Transverse colon (tissue), 3 donors: Measurements from ENCODE around the gene INPP1.

Source experiments
- EP300 ChIP-seq: sonication (generic); formaldehyde crosslinking; IDR thresholded peaks from one replicate; pipeline ENCODE4 v1.6.1; 2017; ENCODE audit warnings: antibody characterized with exemption, low read depth
- TF ChIP-seq, protein P1 (sequence below), 5 experiments: fragments of 200-600 bp in 3 of 5; fragments of 450-650 bp in 2 of 5; sonication (generic) in 3 of 5; IDR thresholded peaks; 1 replicate in 2 of 5; 2 replicates in 3 of 5; pipeline ENCODE4 v1.5.1; 2016 to 2017; ENCODE audit warnings: antibody characterized with exemption in 5 of 5, inconsistent platforms in 3 of 5, mild to moderate bottlenecking in 2 of 5, moderate library complexity in 1 of 5

DNA sequence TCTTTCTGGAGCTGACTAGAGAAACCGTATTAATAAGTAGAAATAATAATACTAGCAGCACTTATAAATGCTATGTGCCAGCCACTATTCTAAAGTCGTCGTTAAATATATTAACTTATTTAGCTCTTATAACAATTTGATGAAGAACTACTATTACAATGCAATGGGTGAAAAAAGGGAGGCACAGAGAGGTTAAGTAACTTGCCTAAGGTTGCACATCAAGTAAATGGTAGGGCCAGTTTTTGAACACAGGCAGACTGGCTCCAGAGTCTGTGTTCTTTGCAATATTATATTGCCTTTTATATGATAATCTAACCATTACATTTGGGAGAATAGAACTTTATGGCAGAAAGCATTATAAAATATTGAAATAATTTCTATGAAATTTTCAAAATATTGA, 17.6 kb downstream of the INPP1 start:
- TF ChIP-seq, protein P1, sequence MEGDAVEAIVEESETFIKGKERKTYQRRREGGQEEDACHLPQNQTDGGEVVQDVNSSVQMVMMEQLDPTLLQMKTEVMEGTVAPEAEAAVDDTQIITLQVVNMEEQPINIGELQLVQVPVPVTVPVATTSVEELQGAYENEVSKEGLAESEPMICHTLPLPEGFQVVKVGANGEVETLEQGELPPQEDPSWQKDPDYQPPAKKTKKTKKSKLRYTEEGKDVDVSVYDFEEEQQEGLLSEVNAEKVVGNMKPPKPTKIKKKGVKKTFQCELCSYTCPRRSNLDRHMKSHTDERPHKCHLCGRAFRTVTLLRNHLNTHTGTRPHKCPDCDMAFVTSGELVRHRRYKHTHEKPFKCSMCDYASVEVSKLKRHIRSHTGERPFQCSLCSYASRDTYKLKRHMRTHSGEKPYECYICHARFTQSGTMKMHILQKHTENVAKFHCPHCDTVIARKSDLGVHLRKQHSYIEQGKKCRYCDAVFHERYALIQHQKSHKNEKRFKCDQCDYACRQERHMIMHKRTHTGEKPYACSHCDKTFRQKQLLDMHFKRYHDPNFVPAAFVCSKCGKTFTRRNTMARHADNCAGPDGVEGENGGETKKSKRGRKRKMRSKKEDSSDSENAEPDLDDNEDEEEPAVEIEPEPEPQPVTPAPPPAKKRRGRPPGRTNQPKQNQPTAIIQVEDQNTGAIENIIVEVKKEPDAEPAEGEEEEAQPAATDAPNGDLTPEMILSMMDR (IDR thresholded peaks at IDR 0.05), result no peak
- no peak for TF ChIP-seq EP300
